RPMI7951 (cell line): Measurements from ENCODE around the gene CSNK1G3. TPM values are rescaled to one million over a fixed set of nuclear protein-coding genes. Genes with fewer than 3 reads are reported as not detected.
"Not testable (repeated sequence)": the region's sequence is repeated elsewhere in the genome, so short reads cannot be mapped to it uniquely, and the experiment has no call there.

Experiments used
- DNase-seq: peaks from one replicate; pipeline ENCODE4 v3.0.0-alpha.2; 2012; ENCODE audit warnings: low read depth
- total RNA-seq: library from RNA; depleted of rRNA; stranded (reverse); fragments of >200 nt; shearing (Covaris generic); gene quantifications from 2 replicates; pipeline ENCODE4 v1.2.3, GENCODE V29; 2014

Gene CSNK1G3
- total RNA-seq, 1 experiment from 2014 or later, result 35.7 TPM

DNA sequence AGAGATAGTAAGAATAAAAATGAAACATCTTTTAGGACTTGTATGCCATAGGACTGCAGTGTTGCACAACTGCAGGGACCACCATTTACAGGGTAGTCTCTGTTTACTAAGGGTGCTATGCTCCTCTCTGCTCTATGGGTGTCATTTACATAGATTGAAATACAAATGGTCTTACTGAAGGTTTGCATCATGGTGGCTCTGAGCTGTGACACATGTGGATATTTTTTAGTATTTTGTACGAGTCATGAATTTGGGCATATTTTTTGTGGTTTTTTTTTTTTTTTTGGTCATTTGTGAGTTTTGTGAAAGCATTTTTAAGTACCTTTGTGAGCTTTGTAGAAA is 47.4 kb downstream of the CSNK1G3 start:
- DNase-seq, result no peak

GRCh38 chr5:123561230-123561629 is 49.3 kb downstream of the CSNK1G3 start:
- DNase-seq, result no peak

DNA sequence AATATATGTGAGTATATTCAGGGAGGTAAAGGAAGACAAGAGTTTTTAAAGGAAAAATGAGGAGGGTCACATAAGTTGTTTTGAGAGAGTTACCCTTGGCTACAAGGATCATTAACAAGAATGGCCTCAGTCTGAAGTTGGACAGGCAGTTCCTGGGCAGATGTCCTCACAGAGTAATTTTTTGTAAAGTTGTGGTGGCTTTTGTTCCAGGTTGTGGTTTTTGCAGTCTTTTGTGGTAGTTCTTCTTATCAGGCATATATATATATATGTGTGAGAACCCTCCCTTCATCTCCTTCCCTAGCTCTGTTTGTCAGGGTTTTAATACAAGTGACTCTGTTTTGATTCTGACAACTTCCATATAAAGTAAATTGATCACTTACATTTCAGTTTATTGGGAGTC is 60.0 kb downstream of the CSNK1G3 start:
- no peak for DNase-seq

- DNase-seq, result no peak
Measured at GRCh38 chr5:123578390-123578789, 66.4 kb downstream of the CSNK1G3 start.

- DNase-seq, result no peak
Measured at GRCh38 chr5:123579410-123579809, 67.4 kb downstream of the CSNK1G3 start.

DNA sequence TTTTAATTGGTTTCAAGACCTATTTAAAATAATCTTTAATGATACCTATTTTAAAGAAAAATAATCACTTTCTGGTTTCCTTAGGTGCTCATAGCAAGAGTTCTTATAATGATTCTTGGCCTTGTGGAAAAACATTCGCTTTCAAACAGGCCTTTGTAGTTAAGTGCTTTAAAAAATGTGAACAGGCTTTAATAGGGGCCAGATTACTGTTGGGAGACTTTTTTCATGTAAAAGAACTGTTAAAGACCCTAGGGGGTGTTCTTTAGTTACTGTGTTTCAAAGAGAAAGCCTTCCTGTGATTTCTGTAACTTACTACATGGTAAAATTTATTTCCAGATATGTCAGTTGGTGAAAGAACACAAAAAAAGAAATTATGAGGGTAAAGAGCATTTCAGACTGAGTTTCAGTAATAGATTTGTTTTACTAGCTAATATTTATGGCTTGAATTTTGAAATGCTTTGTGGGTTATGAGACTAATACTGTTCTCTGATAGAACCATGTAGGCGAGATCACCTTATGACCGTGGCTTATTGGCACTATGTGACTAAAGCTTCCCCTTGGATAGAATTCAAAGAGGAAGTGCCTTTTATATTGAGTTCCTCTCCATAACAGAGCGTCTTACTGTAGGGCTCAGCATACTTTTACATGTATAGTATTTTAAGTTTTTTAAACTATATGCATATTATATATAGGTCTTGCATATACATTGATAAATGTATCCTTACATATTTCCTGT is 70.7 kb downstream of the CSNK1G3 start:
- no peak for DNase-seq

GRCh38 chr5:123585871-123586270 is 73.9 kb downstream of the CSNK1G3 start:
- DNase-seq, result no peak

GRCh38 chr5:123594434-123594833 is 82.5 kb downstream of the CSNK1G3 start:
- no peak for DNase-seq

DNA sequence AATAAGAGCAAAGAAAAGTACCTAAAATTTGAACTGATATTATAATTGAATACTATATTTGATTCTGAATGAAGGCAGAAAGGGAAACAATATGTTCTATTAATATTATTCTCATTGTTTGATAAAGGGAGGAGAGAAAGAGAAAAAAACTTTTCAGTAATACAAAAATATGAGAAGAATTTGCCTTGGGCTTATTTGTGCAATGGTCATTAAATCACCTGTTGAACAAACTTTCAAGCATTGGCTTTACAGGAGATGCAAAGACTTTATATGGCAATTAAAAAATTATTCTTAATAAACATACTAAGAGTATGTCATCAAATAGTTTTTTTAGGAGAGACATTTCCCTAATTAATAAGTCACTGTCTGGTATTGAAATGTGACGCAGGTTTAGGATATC is 85.0 kb downstream of the CSNK1G3 start:
- DNase-seq, result no peak

DNA sequence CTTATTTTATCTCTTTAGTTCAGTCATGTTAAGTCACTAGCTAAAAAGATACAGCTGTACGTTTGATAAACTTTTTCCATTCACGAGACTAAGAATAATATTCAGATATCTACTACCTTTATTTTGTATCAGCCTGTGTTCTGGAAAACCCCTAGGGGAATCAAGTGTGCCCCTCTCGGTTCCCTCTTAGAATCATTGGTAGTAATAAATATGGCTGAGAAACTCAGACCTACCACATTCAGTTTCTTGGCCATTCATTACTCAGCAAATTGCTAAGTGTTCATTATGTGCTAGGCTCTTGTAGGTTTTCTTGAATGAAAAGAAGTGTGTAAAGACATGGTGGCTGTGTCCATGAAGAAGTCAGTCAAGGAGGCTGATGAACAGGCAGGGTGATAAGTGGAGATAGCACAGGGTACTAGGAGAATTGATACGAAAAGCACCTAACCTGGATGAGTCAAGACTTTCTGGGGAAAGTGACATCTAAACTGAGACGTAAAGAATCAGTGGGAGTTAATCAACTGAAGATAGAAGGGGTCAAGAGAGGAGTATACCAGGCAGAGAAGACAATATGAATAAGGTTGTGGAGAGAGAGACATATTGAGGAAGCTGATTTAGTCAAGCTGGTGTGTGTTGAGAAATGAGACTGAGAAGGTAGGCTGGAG is 86.2 kb downstream of the CSNK1G3 start:
- no peak for DNase-seq

- DNase-seq, result no peak
Measured at GRCh38 chr5:123599171-123599570, 87.2 kb downstream of the CSNK1G3 start.

DNA sequence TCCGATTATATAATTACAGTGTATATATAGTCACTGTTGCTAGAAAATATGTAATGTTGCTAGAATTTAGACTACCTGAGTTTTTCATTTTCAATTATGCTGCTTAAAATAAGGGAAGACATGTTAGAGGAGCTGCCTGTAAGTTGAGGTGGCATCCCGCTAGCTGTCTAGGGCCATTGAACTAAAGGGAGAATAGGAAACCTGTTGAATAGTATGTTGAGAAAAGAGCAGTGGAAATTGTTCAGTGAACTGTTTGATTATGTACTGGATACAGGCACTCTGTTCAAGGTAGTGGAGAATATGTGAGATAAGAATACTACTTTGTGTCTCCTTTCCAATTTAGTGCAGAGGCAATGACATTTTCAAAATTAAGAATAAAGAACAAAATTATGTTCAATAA is 89.6 kb downstream of the CSNK1G3 start:
- no peak for DNase-seq

DNA sequence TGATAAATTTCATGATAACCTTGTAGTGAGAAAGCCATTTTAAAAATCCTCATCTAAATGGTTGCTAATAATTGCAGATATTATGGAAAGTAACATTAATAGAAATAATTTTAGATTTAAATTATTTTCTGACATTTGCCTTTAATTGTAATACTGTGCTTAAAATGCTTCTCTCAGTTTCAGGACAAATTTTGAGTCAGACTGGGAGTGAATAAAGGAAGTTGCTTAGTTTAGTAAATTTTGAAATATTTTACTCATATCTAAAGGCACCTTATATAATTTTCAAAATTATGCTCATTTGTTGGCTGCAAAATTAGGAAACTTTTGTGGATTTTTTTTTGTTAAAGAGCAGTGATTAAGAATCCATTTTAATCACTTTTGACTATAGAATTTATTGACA is 93.8 kb downstream of the CSNK1G3 start:
- DNase-seq, result no peak

DNA sequence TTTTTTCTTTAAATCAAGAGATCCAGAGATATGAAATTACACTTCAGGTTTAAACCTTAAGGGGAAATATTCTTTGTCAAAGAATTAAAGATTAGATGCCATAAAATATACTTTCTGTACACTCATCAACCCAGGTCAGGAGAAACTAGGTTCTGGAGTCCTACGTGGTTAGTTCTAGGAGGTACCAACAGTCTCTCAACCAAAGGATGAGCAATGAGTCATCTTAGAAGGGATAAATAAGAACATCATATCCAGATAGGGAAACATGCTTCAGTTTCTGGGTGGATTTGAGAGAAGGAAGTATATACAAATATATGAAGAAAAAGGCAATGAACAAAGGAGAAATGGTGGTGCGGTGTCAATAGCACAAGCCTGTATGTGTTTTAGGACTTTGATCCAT is 98.2 kb downstream of the CSNK1G3 start:
- peak; percentile 4 for DNase-seq

DNA sequence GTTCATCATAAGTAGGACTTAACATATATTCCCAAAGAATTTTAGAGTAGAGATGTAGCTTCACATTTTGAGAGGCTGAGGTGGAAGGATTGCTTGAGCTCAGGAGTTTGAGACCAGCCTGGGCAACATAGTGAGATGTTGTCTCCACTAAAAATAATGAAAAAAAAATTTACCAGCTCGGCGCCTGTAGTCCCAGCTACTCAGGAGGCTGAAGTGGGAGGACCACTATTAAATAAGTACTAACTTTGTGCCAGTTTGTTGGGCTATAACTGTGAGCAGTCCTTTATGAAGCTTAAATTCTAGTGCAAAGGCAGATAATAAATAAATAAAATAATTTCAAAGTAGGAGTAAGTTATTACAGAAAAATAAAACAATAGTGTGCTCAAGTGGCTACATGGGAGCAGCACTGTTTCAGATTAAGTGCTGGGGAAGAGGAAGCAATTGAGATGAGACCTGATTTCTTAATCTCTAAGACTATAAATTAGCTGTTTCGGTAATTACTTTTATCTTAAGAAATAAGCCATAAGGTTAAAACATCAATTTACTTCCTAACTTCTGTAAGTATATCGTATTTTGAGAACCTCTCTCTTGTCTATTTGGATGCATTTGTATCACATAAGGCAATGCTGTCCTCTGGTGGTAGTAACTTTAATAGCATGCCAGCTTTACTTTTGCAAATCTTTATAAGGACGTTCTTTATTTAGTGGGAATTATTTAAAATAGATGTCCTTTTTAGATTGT is 98.9 kb downstream of the CSNK1G3 start:
- peak; percentile 54 for DNase-seq

GRCh38 chr5:123611406-123611709 is 99.4 kb downstream of the CSNK1G3 start:
- DNase-seq, result no peak

- DNase-seq, result peak; percentile 26
Measured at GRCh38 chr5:123617561-123617960, 105.6 kb downstream of the CSNK1G3 start.

DNA sequence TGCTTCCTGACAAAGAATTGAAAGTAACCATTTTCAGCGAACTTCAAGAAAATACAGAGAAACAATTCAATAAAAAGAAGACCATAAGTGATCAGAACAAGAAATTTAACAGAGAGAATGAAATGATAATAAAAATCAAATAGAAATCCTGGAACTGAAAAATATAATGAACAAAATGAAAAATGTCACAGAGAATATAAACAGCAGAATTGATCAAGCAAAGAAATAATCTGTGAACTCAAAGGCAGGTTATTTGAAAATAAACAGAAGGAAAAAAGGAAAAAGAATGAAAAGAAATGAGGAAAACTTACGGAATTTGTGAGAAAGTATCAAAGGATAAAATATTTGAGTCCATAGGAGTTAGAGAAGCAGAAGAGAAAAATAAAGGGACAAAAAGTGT is 114.1 kb downstream of the CSNK1G3 start:
- DNase-seq, result no peak

DNA sequence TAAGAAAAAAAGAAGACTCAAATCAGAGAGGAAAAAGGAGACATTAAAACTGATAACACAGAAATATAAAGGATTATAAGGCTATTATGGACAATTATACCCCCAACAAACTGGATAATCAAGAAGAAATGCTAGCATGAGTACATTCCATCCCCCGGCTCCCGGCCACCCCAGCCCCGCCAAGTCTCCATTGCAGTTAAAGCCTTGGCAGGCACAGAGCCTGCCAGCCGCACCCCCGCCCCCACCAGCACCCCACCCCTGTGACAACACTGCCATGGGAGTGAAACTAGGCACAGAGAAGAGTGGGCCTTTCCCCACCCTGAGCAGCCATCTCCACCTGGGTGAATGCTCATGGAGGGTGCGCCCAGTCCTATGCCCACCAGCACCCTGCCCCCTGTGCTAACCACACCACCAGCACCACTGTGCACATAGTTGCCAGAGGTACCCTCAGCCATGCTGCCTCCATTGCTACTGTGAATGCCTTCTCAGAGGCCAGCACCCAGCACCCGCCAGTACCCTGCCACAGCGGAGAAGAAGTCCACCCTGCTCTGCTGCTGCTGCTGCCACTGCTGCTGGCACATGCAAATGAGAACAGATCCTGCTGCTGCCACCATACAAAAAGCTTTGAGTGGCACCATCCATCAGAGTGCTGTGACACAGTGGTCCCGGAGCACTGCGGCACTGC is 117.0 kb downstream of the CSNK1G3 start:
- no peak for DNase-seq

GRCh38 chr5:123636006-123636405 is 124.0 kb downstream of the CSNK1G3 start:
- no peak for DNase-seq

GRCh38 chr5:123637028-123637427 is 125.1 kb downstream of the CSNK1G3 start:
- not testable (repeated sequence) for DNase-seq

DNA sequence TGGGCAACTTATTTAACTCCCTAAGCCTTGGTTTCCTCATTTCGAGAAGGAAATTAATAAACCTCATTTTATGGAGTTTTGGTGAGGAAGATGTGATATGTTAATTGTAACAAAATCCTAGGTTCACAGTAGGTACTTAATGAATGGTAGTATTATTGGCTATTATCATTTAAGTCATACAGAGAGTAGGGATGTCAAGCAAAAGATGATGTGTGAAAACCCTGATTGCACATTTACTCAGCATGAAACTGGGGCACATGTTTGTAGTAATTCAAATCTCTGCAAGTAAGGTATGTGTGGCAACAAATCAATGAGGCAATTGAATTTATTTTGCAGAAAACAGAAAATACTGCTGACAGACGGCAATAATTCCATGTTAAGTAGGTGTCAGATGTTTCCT is 127.3 kb downstream of the CSNK1G3 start:
- no peak for DNase-seq
